GM10847 (cell line): ENCODE data around the gene GRIK5.

Experiments
- POLR2A ChIP-seq: IDR thresholded peaks from 2 replicates; pipeline ENCODE4 v1.6.1; 2011; ENCODE audit not compliant: insufficient read length; ENCODE audit errors: extremely low read depth

Gene GRIK5, protein sequence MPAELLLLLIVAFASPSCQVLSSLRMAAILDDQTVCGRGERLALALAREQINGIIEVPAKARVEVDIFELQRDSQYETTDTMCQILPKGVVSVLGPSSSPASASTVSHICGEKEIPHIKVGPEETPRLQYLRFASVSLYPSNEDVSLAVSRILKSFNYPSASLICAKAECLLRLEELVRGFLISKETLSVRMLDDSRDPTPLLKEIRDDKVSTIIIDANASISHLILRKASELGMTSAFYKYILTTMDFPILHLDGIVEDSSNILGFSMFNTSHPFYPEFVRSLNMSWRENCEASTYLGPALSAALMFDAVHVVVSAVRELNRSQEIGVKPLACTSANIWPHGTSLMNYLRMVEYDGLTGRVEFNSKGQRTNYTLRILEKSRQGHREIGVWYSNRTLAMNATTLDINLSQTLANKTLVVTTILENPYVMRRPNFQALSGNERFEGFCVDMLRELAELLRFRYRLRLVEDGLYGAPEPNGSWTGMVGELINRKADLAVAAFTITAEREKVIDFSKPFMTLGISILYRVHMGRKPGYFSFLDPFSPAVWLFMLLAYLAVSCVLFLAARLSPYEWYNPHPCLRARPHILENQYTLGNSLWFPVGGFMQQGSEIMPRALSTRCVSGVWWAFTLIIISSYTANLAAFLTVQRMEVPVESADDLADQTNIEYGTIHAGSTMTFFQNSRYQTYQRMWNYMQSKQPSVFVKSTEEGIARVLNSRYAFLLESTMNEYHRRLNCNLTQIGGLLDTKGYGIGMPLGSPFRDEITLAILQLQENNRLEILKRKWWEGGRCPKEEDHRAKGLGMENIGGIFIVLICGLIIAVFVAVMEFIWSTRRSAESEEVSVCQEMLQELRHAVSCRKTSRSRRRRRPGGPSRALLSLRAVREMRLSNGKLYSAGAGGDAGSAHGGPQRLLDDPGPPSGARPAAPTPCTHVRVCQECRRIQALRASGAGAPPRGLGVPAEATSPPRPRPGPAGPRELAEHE

DNA sequence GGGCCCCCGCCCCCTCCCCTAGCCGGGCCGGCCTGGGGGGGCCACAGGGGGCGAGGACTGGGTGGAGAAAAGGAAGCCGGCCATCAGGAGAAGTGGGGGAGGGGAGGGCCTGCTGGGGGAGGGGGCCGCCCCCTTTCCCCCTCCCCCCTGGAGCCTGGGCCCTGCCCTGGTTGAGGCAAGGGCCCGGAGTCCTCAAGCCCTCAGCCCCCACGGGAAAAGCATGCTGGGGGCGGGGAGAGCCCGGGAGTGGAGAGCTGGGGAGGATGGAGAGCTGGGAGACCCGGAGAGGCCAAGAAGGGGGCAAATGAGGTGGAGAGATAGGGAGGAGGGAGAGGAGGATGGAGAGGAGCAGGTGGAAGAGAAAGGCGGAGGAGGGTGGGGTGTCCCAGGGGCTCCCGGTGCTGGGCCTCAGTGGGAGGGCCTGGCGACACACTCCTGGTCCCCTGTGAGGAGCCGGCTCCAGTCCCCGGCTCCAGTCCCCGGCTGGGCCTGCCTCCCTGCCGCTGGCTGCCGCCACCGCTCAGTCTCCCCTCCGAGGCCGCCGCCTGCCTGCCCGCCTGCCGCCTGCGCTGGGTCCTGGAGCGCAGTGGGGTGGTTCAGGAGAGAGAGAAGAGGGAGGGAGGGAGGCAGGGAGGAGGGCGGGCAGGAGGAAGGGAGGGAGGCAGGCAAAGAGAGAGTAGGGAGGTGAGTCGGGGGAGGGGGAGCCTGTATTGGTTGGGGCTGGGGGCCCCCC is at the start of gene GRIK5:
GRIK5 (minus strand) TSS at position 588 of the 733 bp plus-strand sequence. CDS start 4,436 bp downstream, outside the sequence.
- no peak for TF ChIP-seq POLR2A

DNA sequence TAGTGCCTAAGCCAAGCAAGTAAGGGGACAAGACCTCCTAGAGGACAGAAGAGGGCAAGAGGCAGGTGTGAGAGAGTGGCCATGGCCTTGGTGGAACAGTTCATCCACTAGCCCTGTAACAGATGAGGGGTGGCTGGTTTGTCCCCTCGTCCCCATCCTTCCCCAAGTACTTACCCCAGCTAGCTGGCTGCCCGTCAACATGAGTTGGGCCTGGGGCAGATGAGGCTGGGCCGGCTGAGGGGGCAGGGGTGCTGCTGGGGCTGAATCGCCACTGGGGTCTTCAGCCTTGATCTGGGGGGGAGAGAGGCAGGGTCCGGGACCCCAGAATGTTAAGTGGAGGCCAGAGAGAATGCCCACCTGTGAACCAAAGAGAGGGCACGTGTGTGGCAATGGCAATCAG is 47.1 kb upstream of the GRIK5 start:
- TF ChIP-seq POLR2A = no peak

DNA sequence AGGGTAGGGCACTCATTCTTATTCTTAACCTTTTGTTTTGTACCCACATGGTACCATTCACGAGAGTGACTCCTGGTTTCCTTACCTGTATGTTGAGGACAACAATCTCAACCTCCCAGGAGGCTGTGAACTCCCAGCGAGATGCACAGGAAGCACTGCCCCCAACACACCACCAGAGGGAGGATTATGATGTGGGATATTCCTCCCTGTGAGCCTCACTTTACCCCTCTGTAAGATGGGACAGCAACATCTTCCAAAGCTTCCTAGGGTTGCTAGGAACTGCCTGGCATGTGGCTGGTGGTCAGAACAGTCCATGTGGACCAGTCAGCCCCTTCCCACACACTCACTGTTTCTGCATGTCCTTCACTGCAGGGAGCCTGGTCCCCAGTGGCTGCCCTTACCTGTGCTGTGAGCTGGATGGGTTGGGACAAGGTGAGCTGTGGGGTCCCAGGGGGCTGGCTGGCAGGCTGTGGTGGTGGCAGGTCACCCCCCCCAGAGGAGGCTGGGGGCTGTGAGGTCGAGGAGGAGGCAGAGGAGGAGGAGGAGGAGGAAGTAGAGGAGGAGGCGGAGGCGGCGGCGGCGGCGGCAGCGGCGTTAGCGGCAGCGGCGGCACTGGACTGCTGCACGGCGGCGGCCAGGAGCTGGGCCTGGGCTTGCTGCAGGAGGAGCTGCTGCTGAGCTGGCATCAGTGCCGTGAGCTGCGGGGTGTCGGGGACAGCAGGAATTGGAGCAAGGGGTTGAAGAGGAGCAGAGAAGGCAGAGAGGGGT is 46.5 kb upstream of the GRIK5 start:
- TF ChIP-seq POLR2A = no peak

DNA sequence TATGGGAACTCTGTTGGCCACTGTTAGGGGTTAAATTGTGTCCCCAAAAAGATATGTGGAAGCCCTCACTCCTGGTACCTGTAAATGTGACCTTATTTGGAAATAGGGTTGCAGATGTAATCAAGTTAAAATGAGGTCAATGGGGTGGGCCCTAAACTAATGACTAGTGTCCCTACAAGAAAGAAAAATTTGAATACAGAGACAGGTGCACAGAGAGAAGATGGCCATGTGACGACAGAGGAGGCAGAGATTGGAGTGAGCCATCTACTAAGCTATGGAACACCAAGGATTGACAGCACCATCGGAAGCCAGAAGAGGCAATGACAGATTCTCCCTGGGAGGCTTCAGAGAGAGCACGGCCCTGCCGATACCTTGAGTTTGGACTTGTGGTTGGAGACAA is 45.7 kb upstream of the GRIK5 start:
- no peak for TF ChIP-seq POLR2A

DNA sequence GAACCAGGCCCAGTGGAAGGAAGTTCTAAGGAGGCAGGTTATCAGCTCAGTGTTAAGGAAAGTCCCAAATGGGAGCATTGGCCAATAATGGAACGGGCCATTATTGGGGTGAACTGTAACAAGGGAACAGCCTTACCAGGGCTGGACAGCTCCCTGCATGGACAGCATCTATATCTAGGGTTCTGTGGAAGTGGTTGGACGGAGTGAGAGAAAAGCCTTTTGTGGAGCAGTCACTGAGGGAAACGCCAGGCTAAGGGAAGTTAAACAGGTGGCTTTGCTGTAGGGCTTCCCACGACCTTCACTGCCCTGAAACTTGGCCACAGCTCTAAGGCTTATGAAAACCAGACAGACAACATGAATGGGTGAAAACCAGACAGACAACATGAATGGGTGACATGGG is 45.2 kb upstream of the GRIK5 start:
- no peak for TF ChIP-seq POLR2A

DNA sequence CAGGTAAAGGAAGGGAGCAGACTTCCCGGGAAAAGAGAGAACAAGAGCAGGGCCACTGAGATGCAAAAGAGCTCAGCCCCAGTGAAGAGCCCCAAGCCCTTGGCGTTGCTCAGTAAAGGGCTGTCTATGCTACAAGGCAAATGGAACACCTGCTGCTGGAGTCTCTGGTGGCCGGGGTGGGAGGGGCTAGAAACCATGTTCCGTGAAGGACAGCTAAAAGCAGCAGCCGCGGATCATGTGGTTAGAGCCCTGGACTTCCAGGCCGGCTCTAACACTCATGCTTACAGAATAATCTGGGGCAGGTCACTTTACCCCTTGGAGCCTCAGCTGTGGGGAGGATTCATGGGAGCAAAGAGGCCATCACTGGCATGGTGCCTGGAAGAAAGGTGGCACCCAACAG is 44.4 kb upstream of the GRIK5 start:
- no peak for TF ChIP-seq POLR2A

DNA sequence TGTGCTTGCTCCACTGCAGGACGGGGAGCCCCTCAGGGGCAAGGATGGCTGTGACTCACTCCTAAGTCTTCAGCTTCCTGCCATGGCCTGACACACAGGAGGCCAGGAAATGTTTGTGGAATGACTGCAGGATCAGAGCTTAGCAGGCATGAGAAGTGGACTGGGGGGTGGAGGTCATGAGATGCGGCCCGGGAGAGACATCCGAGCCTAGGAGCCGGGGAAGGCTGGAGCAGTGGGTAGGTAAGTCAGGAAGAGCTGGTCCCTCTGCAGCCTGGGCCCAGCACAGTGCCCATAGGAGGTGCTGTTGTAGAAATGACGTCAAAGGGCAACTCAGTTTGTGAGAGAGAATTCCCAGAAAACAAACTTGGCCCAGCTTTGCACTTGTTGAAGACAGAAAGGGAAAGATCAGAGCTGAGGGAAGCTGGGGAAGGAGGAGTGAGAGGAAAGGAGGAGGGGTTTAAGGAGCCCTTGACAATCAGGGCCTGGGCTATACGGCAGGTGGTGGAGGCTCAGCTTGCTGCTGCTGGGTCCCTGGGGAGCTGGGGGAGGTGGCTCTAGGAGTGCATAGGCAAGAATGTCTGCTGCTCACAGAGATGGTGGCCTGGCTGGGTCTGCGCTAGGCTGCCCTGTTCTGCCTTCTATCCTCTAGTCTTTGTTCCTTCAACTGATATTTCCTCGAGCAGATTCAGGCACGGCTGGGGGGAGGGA is 43.8 kb upstream of the GRIK5 start:
- no peak for TF ChIP-seq POLR2A

DNA sequence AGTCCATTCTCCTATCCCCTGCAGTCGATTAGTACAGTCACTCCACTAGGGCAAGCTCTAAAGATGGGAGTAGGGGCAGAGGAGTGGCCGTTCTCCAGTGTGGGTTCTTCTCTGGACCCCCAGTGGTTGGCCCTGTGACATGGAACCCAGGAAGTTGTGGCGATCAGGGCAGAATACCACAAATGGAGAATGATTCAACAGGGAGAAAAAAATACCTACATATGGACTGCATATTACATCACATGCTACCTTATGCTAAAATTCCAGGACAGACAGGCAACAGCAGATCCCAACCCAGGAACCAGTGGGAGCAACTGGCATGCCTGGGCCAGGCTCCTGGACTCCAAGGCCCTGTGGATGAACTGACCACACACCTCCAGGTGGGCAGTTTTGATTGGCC is 41.8 kb upstream of the GRIK5 start:
- no peak for TF ChIP-seq POLR2A

DNA sequence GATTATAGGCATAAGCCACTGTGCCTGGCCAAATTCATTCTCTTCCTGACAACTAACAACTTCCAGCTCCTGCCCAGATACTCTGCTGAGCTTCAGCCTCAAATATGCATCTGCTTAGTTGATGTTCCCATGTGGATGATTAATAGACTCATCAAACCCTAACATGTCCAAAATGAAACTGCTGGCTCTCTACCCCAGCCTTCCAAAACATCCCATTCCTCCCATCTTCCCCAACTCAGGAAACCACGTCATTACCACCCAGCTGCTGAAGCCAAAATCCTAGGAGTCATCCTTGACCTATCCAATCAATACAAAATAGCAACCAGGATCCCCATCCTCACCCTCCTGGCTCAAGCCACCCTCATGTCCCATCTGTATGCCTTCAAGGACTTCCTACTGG is 41.4 kb upstream of the GRIK5 start:
- TF ChIP-seq POLR2A = no peak

DNA sequence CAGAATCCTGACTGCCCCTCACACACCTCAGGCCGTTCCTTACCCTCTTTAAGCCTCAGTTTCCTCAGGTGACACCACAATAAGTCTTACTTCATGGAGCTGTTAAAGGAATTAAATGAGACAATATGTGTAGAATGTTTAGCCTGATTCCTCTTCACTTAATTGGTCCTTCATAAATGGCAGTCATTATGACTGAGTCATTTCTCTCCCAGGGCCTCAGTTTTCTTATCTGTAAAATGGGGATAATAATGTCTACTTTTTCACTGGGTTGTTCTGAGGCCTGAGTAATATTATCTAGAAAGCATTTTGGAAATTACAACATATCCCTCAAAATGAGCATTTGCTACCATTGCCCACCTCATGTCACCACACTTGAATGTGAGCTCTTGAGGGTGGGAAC is 40.7 kb upstream of the GRIK5 start:
- no peak for TF ChIP-seq POLR2A

DNA sequence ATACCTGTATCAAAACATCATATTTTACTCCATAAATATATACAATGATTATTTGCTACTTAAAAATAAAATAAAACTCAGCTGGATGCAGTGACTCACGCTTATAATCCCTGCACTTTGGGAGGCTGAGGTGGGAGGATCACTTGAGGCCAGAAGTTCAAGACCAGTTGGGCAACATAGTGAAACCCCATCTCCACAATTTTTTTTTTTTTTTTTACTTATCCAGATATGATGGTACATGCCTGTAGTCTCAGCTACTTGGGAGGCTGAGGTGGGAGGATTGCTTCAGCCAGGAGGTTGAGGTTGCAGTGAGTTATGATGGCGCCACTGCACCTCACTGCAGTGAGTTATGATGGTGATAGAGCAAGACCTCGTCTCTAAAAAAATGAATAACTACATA is 39.9 kb upstream of the GRIK5 start:
- TF ChIP-seq POLR2A = no peak

DNA sequence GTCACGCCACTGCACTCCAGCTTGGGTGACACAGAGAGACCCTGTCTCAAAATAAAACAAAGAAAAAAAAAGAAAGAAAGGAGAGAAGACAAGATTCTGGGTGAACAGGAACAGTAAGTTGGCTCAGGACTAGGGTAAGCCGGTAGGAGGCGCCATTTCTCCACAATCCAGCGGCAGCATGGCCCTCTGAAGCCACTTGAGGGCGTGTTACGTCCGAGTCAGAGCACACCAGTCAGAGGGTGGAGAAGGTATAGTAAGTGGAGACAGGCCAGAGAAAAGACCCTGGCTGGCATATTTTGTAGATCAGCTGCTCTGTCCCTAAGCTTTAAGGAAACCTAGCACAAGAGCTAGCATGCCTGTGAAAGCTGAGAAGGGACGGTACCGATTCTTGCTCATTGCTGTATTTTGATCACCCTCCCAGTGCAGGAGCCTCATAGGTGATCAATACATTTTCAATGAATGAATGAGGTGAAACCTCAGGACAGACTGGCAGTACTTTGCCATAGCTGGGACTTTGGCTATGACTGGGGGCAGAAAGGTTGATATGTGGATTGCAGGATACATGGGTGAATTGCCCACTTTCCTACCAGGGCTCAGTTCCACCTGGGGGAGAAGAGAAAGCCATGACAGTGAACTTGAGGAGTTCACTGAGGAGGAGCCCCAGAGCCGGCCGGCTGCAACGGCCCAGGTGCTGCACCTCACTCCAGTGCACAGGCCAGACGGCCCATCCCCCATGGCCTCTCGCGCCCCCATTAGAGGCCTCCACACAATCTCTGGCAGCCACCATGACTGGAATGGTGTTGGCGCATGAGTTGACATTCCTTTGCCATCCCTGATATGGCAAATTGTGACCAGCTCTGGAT is 38.8 kb upstream of the GRIK5 start:
- TF ChIP-seq POLR2A = no peak

DNA sequence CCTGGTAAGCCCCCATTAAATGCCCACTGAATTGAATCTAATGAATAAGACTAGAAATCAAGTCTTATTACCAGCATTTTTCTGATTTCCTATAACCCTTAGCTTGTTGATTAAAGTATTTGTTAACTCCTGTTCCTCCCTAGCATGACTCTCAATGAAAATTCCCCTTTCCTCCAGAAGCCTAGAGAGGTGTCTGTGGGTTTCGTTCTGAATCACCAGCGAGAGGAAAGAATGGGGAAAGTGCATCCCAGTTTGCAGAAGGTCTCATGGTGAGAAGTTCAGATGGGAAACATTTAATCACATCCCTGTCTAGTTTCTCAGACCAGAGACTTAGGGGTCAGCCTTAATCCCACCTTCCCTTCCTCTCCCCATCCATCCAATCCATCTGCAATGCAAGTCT is 35.4 kb upstream of the GRIK5 start:
- TF ChIP-seq POLR2A = no peak
